WTC11 (cell line): ENCODE measurements around the gene GAL3ST2.

Source experiments
- CREB1 ChIP-seq: sonication (generic); formaldehyde crosslinking; IDR thresholded peaks from 2 replicates; pipeline ENCODE4 v1.8.0; 2023; ENCODE audit warnings: mild to moderate bottlenecking, missing genetic modification reagents
- CTCF ChIP-seq: fragments of 200-600 bp; IDR thresholded peaks from 2 replicates; pipeline ENCODE4 v1.8.0; 2022; ENCODE audit warnings: antibody characterized with exemption
- ZNF121 ChIP-seq: sonication (generic); formaldehyde crosslinking; IDR thresholded peaks from 2 replicates; pipeline ENCODE4 v1.8.0; 2023; ENCODE audit warnings: missing genetic modification reagents

- TF ChIP-seq CTCF (no peak), CREB1 (CRISPR knock-in tag) (no peak), ZNF121 (CRISPR knock-in tag) (no peak)
These were observed 42.5 kb upstream of the GAL3ST2 start for GRCh38 chr2:241734208-241734466.
